ENCODE results near the gene FMNL1. TPM values are rescaled to one million over a fixed set of nuclear protein-coding genes. Genes with fewer than 3 reads are reported as not detected.

Gene FMNL1
- total and polyA plus RNA-seq, 2 experiments from 2014 or later = 1.4 to 4.2 TPM

GRCh38 chr17:45240905-45241327, 19.2 kb downstream of the FMNL1 start:
- Histone ChIP-seq H2AFZ (no peak overlapping the region), H3K4me2 (ENCODE audit: unreplicated experiment) (no peak overlapping the region), H3K27ac (no peak overlapping the region), H4K20me1 (ENCODE audit: insufficient read depth) (no peaks in the 10 kb centered on the region), H3F3A (ENCODE audit: insufficient read depth) (no peaks in the 10 kb centered on the region), H3K4me3 (no peak overlapping the region), H3K9me2 (ENCODE audit: insufficient read depth) (no peaks in the 10 kb centered on the region), H3K9me3 (ENCODE audit: low read depth) (no peaks in the 10 kb centered on the region), H3K4me1 (ENCODE audit: insufficient read depth) (peaks cover 9% of the 10 kb centered on the region), H3K79me2 (ENCODE audit: insufficient read depth) (no peaks in the 10 kb centered on the region), H3K36me3 (ENCODE audit: low read depth) (no peaks in the 10 kb centered on the region), H3K27me3 (replicated peaks; ENCODE audit: insufficient read depth) (no peaks in the 10 kb centered on the region), H3K9ac (no peak overlapping the region)
- no peak for TF ChIP-seq EZH2phosphoT487 (IDR thresholded peaks at IDR 0.05; ENCODE audit: insufficient read depth, low read depth)
- no peak for TF ChIP-seq EZH2 (IDR thresholded peaks at IDR 0.05; ENCODE audit: insufficient read depth, poor library complexity, severe bottlenecking)
- in situ Hi-C loops (cut with MboI) = no loop called here
- DNase-seq = no peak
- WGBS, 2 experiments (ENCODE audit: low coverage in 1 of 2, low lambda C conversion rate in 2 of 2, missing lambda C conversion rate in 2 of 2) = 79 to 85% methylated on average over 21 of the region's 21 CpGs

- Histone ChIP-seq H3K4me1 (ENCODE audit: insufficient read depth) (peaks cover 9% of the 10 kb centered on the region), H3K9me3 (ENCODE audit: low read depth) (no peaks in the 10 kb centered on the region), H3K9ac (no peak overlapping the region), H2AFZ (no peak overlapping the region), H3F3A (ENCODE audit: insufficient read depth) (no peaks in the 10 kb centered on the region), H3K79me2 (ENCODE audit: insufficient read depth) (no peaks in the 10 kb centered on the region), H3K4me3 (no peak overlapping the region), H3K36me3 (ENCODE audit: low read depth) (no peaks in the 10 kb centered on the region), H3K9me2 (ENCODE audit: insufficient read depth) (no peaks in the 10 kb centered on the region), H4K20me1 (ENCODE audit: insufficient read depth) (no peaks in the 10 kb centered on the region), H3K27me3 (replicated peaks; ENCODE audit: insufficient read depth) (no peaks in the 10 kb centered on the region), H3K27ac (no peak overlapping the region), H3K4me2 (ENCODE audit: unreplicated experiment) (no peak overlapping the region)
- WGBS, 2 experiments (ENCODE audit: low coverage in 1 of 2, low lambda C conversion rate in 2 of 2, missing lambda C conversion rate in 2 of 2) = 38 to 44% methylated on average over 26 to 52 of the region's 62 CpGs
- in situ Hi-C loops (cut with MboI) = no loop called here
- no peak for TF ChIP-seq EZH2phosphoT487 (IDR thresholded peaks at IDR 0.05; ENCODE audit: insufficient read depth, low read depth)
- no peak for TF ChIP-seq EZH2 (IDR thresholded peaks at IDR 0.05; ENCODE audit: insufficient read depth, poor library complexity, severe bottlenecking)
- no peak for DNase-seq
Measured at GRCh38 chr17:45241328-45242028, 19.8 kb downstream of the FMNL1 start.

GRCh38 chr17:45242029-45242414, 20.3 kb downstream of the FMNL1 start:
- in situ Hi-C loops (cut with MboI) = no loop called here
- no peak overlapping the region for H3K4me2 ChIP-seq (ENCODE audit: unreplicated experiment)
- 63 to 68% methylated on average over 8 to 18 of the region's 18 CpGs for WGBS, 2 experiments (ENCODE audit: low coverage in 1 of 2, low lambda C conversion rate in 2 of 2, missing lambda C conversion rate in 2 of 2)

GRCh38 chr17:45243750-45244149, 22.1 kb downstream of the FMNL1 start:
- 0 out of 2 replicates have a peak, but pooled peaks cover 4% of the 10 kb centered on the region for H3F3A ChIP-seq (ENCODE audit: insufficient read depth)
- no peaks in the 10 kb centered on the region for H3K36me3 ChIP-seq (ENCODE audit: low read depth)
- TF ChIP-seq EZH2 (IDR thresholded peaks at IDR 0.05; ENCODE audit: insufficient read depth, poor library complexity, severe bottlenecking) = no peak
- TF ChIP-seq EZH2phosphoT487 (IDR thresholded peaks at IDR 0.05; ENCODE audit: insufficient read depth, low read depth) = no peak
- no peak overlapping the region for H3K9ac ChIP-seq
- peaks cover 9% of the 10 kb centered on the region for H3K4me1 ChIP-seq (ENCODE audit: insufficient read depth)
- no peak overlapping the region for H3K27ac ChIP-seq
- no peaks in the 10 kb centered on the region for H4K20me1 ChIP-seq (ENCODE audit: insufficient read depth)
- H3K4me3 ChIP-seq = no peak overlapping the region
- H3K79me2 ChIP-seq (ENCODE audit: insufficient read depth) = no peaks in the 10 kb centered on the region
- DNase-seq = no peak
- no peaks in the 10 kb centered on the region for H3K9me3 ChIP-seq (ENCODE audit: low read depth)
- 91 to 94% methylated on average over 18 of the region's 18 CpGs for WGBS, 2 experiments (ENCODE audit: low coverage in 1 of 2, low lambda C conversion rate in 2 of 2, missing lambda C conversion rate in 2 of 2)
- in situ Hi-C loops (cut with MboI) = no loop called here
- H3K27me3 ChIP-seq (replicated peaks; ENCODE audit: insufficient read depth) = no peaks in the 10 kb centered on the region
- H3K9me2 ChIP-seq (ENCODE audit: insufficient read depth) = no peaks in the 10 kb centered on the region
- no peak overlapping the region for H2AFZ ChIP-seq
- no peak overlapping the region for H3K4me2 ChIP-seq (ENCODE audit: unreplicated experiment)

More at GRCh38 chr17:45242029-45242414, 20.3 kb downstream of the FMNL1 start:
- no peak overlapping the region for H3K27ac ChIP-seq
- no peak overlapping the region for H3K9ac ChIP-seq
- no peaks in the 10 kb centered on the region for H3K9me2 ChIP-seq (ENCODE audit: insufficient read depth)
- no peak overlapping the region for H3K4me3 ChIP-seq
- DNase-seq = no peak
- H3K4me1 ChIP-seq (ENCODE audit: insufficient read depth) = peaks cover 9% of the 10 kb centered on the region
- H3K9me3 ChIP-seq (ENCODE audit: low read depth) = no peaks in the 10 kb centered on the region
- H3K36me3 ChIP-seq (ENCODE audit: low read depth) = no peaks in the 10 kb centered on the region
- no peak overlapping the region for H2AFZ ChIP-seq
- H4K20me1 ChIP-seq (ENCODE audit: insufficient read depth) = no peaks in the 10 kb centered on the region
- H3K27me3 ChIP-seq (replicated peaks; ENCODE audit: insufficient read depth) = no peaks in the 10 kb centered on the region
- H3F3A ChIP-seq (ENCODE audit: insufficient read depth) = no peaks in the 10 kb centered on the region
- H3K79me2 ChIP-seq (ENCODE audit: insufficient read depth) = no peaks in the 10 kb centered on the region
- TF ChIP-seq EZH2phosphoT487 (IDR thresholded peaks at IDR 0.05; ENCODE audit: insufficient read depth, low read depth) (no peak), EZH2 (IDR thresholded peaks at IDR 0.05; ENCODE audit: insufficient read depth, poor library complexity, severe bottlenecking) (no peak)
